ENCODE measurements around the gene CDH23.

CDH23 gene

DNA sequence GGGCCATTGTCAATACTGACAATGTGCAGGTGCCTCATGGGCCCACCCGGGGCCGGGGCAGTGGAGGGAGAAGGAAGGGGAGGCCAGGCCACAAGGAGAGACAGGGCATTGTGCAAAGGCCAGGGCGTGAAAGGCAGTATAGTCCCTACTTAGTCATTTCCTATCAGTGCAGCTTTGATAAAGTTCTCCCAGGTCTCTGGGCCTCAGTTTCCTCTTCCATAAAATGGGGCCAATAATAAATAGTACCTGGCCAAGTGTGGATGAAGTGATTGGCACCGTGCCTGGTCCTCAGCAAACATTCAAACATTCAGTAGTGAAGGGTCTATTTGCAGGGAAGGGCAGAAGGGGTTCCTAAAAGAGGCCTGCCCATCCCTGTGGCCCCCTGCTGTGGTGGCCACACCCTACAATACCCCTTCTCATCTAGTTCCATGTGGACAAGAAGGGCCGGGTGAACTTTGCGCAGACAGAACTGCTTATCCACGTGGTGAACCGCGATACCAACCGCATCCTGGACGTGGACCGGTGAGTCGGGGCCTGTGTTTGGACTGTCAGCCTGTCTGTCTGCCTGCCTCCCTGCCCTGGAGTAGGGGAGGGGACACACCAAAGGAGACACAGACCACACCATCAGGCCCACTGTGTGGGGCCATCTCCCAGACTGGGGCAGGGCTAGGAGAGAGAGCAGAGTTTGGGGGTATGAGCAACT lies 413.5 kb downstream of the CDH23 start:
- no peak for TF ChIP-seq GATA2 (IDR thresholded peaks at IDR 0.05; ENCODE audit: low read depth, low read length)
- TF ChIP-seq GATA3 (IDR thresholded peaks at IDR 0.05; ENCODE audit: low read depth, low read length) = no peak

DNA sequence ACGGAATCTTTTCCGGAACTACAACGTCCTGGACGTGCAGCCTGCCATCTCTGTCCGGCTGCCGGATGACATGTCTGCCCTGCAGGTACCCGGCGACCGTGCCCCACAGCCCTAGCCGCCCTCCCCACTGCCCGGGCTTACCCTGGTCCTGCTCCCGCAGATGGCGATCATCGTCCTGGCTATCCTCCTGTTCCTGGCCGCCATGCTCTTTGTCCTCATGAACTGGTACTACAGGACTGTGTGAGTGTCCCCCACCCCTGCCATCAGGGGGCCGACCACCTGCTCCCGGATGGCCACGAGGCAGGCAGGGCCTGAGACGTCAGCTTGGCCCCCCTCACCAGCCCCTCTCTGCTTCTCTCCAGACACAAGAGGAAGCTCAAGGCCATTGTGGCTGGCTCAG lies 414.6 kb downstream of the CDH23 start:
- TF ChIP-seq GATA3 (IDR thresholded peaks at IDR 0.05; ENCODE audit: low read depth, low read length) (no peak), GATA2 (IDR thresholded peaks at IDR 0.05; ENCODE audit: low read depth, low read length) (no peak)

DNA sequence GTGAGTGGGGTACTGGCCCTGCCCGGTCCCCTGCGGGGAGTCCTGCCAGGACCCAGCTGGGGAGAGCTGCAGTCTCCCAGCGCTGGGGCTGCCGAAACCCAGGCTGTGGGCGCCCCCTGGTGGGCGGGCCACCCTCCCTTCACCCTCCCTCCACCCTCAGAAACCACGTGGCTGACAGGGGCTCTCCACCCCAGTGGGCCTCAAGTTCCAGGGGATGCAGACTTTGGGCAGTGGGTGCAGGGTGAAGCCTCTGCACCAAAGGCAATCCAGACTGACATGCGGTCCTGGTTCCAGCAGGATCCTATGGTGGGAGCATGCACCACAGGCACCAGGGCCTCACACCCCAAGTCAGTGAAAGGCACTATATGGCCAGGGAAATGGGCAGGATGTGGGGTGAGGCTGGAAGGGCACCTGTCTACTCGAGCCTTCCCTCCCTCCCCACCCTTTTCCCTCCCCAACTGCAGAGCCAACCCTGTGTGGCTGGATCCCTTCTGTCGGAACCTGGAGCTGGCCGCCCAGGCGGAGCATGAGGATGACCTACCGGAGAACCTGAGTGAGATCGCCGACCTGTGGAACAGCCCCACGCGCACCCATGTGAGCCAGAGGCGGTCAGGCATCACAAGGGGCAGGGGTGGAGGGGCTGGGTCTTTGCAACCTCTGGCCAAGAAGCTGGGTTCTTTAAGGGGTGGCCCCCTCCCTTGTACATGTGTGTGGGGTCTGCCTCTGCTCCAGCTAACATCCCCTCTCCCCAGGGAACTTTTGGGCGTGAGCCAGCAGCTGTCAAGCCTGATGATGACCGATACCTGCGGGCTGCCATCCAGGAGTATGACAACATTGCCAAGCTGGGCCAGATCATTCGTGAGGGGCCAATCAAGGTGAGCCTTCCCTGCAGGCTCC lies 415.5 kb downstream of the CDH23 start:
- no peak for TF ChIP-seq GATA3 (IDR thresholded peaks at IDR 0.05; ENCODE audit: low read depth, low read length)
- TF ChIP-seq GATA2 (IDR thresholded peaks at IDR 0.05; ENCODE audit: low read depth, low read length) = no peak

DNA sequence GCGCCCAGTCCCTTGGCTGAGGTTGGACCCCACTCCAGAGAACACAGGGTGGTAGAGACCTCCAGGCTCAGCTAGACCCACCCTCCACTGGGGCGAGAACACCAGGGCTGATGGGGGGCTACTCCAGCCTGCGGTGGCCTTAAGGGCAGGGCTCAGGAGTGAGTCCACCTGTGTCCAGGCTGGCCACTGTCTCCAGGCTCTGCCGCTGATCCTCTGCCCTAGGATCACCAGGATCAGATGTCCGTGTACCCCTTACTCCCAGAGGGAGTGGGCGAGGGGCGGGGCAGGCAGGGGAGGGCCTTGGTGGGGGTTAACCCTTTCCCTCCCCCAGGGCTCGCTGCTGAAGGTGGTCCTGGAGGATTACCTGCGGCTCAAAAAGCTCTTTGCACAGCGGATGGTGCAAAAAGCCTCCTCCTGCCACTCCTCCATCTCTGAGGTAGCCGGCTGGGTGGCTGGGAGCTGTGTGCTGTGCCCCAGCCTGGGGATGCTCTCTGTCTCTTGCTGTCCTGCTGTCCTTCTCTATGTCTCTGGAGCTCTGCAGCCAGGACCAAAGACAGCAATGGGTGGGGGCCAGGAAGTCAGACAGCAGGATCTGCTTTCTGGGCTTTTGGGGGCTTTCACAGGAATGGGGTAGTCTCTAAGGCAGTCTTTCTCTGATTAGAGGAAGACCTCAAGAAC lies 416.3 kb downstream of the CDH23 start:
- TF ChIP-seq GATA3 (IDR thresholded peaks at IDR 0.05; ENCODE audit: low read depth, low read length) = no peak

DNA sequence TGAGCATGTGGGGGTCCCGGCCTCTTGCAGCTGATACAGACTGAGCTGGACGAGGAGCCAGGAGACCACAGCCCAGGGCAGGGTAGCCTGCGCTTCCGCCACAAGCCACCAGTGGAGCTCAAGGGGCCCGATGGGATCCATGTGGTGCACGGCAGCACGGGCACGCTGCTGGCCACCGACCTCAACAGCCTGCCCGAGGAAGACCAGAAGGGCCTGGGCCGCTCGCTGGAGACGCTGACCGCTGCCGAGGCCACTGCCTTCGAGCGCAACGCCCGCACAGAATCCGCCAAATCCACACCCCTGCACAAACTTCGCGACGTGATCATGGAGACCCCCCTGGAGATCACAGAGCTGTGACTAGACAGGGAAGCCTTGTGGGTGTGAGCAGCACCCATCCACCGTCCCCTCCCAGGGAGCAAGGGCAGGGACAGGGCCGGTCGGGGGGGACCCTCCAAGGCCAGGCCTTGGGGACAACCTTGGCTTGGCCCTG lies 418.2 kb downstream of the CDH23 start:
- TF ChIP-seq GATA3 (IDR thresholded peaks at IDR 0.05; ENCODE audit: low read depth, low read length) (no peak), GATA2 (IDR thresholded peaks at IDR 0.05; ENCODE audit: low read depth, low read length) (no peak)

DNA sequence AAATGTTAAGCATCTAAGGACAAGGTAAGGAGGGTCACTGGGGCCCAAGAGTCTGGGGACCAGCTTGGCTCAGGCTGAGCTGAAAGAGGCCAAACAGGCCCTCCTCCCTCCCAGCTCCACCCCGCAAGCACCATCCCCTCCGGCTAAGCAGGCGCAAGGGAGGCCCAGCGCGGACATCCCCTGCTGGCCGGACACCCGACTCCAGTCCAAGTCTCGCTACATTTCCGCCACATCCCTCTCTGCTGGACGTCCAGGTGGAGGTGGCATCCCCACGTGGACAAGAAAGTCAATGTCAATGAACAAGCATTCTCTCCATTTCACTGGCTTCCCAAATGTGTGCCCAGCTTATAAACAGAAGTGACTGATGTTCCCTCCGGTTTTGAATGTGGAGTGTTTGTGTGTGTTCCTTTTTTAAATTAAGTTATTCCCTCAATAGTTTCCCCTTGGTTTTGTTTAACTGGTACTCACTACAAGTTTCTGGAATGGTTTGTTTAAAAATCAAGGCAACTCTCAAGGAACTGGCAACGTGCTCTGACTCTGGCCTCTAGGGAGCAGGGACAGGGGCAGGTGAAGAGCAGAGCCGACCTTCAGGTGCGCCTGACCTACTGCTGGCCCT lies 418.9 kb downstream of the CDH23 start:
- no peak for TF ChIP-seq GATA2 (IDR thresholded peaks at IDR 0.05; ENCODE audit: low read depth, low read length)
- no peak for TF ChIP-seq GATA3 (IDR thresholded peaks at IDR 0.05; ENCODE audit: low read depth, low read length)

DNA sequence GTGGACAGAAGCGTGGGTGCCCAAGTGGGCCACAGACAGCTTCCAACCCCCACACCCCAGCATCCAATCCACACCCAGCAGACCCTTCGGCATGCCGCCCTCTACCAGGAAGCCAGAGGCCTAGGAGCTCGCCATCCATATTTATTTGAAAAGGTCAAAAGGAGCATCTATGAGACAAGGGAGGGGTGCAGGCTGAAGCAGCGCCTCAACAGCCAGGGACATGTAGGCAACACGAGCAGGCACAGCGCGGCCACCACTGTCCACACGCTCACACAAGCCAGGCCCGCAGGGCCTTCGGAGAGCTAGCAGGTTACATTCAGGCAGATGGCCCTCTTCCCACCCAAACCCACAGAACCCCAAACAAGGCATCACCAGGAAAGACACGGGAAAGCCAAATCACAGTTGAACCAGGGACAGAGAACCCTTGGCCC lies 419.7 kb downstream of the CDH23 start:
- TF ChIP-seq GATA2 (IDR thresholded peaks at IDR 0.05; ENCODE audit: low read depth, low read length) = no peak

DNA sequence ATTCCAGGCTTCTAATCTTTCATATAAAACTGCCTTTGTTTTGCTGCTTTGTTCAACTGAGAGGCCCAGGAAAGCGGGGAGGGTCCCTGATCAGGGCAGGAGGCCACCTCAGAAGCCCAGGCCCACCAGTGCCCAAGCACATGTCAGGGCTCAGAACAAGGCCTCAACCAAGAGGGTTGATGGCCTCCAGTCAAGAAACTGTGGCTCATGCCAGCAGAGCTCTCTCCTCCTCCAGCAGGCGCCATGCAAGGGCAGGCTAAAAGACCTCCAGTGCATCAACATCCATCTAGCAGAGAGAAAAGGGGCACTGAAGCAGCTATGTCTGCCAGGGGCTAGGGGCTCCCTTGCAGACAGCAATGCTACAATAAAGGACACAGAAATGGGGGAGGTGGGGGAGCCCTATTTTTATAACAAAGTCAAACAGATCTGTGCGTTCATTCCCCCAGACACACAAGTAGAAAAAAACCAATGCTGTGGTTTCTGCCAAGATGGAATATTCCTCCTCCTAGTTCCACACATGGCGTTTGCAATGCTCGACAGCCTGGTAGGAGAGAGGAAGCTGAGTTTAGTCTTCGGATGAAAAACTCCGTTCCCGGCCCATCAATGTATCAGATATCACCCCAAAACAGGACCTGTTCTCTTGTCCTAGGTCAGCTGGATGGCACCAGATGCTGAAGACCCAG lies 420.4 kb downstream of the CDH23 start:
- no peak for TF ChIP-seq GATA2 (IDR thresholded peaks at IDR 0.05; ENCODE audit: low read depth, low read length)
- no peak for TF ChIP-seq GATA3 (IDR thresholded peaks at IDR 0.05; ENCODE audit: low read depth, low read length)

DNA sequence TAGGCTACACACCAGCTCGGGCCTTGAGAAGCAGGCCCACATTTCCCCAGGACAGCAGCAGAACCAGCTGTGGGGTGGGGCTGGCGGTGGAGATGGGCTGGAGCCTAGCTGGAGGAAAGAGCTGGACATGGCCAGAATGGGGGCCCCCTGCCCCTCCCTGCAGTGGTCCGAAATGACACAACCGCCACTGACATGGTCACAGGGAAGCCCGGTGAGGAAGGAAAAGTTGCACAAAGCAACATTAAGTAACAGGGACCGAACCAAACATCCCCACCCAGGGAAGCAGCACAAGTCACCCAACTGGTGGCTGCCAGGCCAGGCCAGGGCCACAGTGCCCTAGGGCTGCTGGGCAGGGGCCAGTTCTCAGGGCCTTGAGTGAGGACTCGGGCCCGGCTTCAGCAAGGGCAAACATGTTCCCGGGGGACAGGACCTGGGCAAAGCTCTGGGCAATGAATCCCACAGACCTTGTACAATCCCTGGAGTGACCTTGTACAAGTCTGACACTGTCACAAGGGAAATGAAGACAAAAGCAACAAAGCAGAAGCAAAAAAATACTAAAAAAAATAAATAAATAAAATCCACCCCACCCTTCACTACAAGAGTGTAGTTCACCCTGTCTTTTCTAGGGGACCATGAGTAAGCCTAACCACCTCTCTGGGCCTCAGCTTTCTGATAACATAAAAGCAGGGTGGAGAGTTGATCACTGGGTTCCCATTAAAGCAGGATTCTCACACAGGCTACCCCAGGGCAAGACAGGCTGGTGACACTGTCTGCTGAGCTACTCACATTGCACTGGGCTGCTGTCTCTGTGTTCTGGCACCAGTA lies 421.3 kb downstream of the CDH23 start:
- TF ChIP-seq GATA3 (IDR thresholded peaks at IDR 0.05; ENCODE audit: low read depth, low read length) = no peak
- no peak for TF ChIP-seq GATA2 (IDR thresholded peaks at IDR 0.05; ENCODE audit: low read depth, low read length)

DNA sequence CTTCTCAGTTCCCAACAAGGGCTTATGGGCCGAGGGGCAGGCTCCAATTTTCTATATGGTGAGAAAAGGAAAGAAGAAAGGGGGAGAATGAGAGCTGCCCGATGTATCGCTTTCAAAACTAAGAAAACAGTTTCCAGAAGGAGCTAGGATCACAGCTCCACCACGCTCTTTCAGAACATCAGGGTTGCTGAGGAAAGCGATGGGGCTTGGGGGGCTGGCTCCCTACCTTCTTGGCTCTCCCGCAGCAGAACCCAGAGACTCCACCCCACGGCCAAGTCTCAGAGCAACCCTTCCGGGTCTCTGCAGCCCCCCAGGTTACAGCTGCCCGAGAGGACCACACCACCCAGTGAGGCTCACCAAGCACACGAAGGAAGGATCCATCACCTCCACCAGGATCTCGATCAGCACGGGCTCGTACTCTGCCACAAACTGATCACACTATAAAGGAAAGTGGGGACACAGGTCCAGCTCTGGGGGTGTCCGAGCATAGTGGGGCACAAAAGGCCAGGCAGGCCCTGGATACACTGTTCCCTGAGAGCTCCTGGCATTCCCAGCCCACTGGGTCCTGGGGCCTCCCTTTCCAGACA lies 422.0 kb downstream of the CDH23 start:
- TF ChIP-seq GATA3 (IDR thresholded peaks at IDR 0.05; ENCODE audit: low read depth, low read length) (no peak), GATA2 (IDR thresholded peaks at IDR 0.05; ENCODE audit: low read depth, low read length) (no peak)

DNA sequence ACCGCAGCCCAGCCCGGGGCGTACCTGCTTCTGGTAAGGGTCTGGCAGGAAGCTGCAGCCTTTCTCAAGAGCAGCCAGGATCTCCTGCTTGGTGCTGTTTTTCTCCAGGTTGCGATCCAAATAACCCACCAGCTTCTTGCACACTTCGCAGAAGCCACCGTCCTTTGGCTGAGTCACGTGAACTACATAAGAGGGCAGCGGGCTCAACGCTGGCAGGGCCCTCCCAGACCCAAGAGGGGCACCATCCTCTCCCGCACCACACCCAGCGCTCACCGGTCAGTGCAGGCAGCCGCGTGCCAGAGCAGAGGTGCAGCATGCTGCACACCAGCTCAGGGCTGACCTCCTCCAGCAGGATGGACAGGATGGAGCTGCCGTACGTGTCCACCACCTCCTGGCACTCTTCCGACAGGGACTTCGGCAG lies 422.7 kb downstream of the CDH23 start:
- no peak for TF ChIP-seq GATA2 (IDR thresholded peaks at IDR 0.05; ENCODE audit: low read depth, low read length)
- TF ChIP-seq GATA3 (IDR thresholded peaks at IDR 0.05; ENCODE audit: low read depth, low read length) = no peak

DNA sequence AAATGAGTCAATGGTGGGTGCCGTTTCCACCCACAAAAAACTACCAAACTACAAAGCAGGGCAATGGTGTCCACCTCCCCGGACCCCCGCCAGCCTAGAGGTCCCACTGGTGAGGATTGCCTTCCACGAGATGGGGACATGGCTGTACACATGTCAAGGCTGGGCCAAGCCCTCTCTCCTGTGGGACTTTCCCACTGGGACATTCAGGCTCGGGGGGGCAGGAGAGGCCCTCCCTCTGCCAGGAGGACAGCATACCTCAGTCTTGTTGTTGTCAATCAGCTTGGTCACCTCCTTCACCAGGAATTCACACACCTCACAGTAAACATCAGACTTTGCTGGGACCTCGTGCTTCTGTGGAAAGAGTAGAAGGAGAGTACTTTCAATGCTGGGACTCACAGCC lies 423.3 kb downstream of the CDH23 start:
- no peak for TF ChIP-seq GATA3 (IDR thresholded peaks at IDR 0.05; ENCODE audit: low read depth, low read length)
- TF ChIP-seq GATA2 (IDR thresholded peaks at IDR 0.05; ENCODE audit: low read depth, low read length) = no peak

Measured in SH-SY5Y (cell line).